SH-SY5Y (cell line): Measurements from ENCODE around the gene NEMP2.

Source experiments
- GATA2 ChIP-seq: IDR thresholded peaks from 2 replicates; pipeline ENCODE4 v1.6.1; 2011; ENCODE audit warnings: mild to moderate bottlenecking, low read depth, low read length
- GATA3 ChIP-seq: IDR thresholded peaks from 2 replicates; pipeline ENCODE4 v1.6.1; 2011; ENCODE audit warnings: low read depth, mild to moderate bottlenecking, low read length, moderate library complexity

DNA sequence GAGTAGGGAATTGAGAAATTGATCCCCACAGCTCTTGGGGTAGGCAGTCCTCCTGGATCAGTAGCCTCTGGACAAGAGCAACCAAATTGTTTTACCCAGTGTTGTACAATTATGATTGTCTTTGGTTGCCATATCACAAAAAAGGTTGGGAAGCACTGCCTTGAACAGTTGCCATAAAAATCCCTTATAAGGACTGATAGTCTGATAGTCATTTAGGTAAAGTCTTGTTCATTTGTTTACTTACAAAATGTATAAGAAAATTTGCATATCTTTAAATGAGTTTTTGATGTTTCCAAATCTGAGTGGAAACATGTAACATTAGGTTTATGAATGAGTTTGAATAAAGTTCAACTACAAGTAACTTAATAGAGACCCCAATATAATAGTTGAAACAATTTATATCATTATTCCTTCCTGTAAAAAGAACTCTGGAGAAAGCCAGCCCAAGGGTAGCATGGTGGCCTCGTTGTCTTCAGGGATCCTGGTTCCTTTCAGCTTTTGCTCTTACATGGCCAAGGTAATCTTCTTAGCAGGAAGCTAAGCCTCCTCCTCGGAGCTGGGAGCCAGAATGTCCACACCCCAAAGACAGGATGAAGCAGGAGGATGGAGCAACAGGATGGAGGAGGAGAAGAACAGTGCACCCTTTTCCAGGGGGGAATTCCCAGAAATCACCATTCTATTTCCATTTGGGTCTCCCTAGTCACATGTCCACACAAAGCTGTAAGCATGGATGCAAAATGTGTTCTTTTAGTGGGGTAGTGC lies 35.7 kb upstream of the NEMP2 start:
- TF ChIP-seq GATA2 = no peak
- no peak for TF ChIP-seq GATA3
